ENCODE data around the gene HTT. TPM values are rescaled to one million over a fixed set of nuclear protein-coding genes. Genes with fewer than 3 reads are reported as not detected.

Gene HTT
- polyA plus RNA-seq, 3 donors, result 1.8 to 27.1 (median 3.0) TPM

GRCh38 chr4:3067473-3068001 lies 6.9 kb upstream of the HTT start:
- Histone ChIP-seq H3K9me3 (replicated peaks in 1 of 2; ENCODE audit: control insufficient read depth in 1 of 2, insufficient read depth in 1 of 2, low read length in 2 of 2) (no peaks in the 10 kb centered on the region), H3K27ac (ENCODE audit: low read depth in 1 of 2, low read length in 2 of 2) (no peak overlapping the region), H3K27me3 (ENCODE audit: control insufficient read depth in 2 of 2, insufficient read depth in 2 of 2, low read length in 2 of 2) (no peaks in the 10 kb centered on the region), H2AFZ (ENCODE audit: insufficient read depth, low read depth, low read length, poor library complexity, severe bottlenecking) (no peak overlapping the region), H3K4me1 (ENCODE audit: control insufficient read depth in 1 of 2, insufficient read depth in 2 of 2, low read length in 2 of 2) (peaks cover 6 to 14% of the 10 kb centered on the region in 2 donors), H3K36me3 (replicated peaks in 1 of 2; ENCODE audit: control insufficient read depth in 1 of 2, insufficient read depth in 2 of 2, low read length in 2 of 2) (no peaks in the 10 kb centered on the region), H3K4me3 (replicated peaks in 1 of 3; ENCODE audit: low read depth in 2 of 3, low read length in 3 of 3) (no peak overlapping the region), H4K20me1 (ENCODE audit: insufficient read depth, low read length) (no peaks in the 10 kb centered on the region), H3K9ac (ENCODE audit: insufficient read depth, low read length, poor library complexity, severe bottlenecking) (no peak overlapping the region), H3K4me2 (replicated peaks; ENCODE audit: extremely low read depth, low read length, poor library complexity, severe bottlenecking) (no peak overlapping the region), H3K79me2 (ENCODE audit: insufficient read depth, low read length) (no peaks in the 10 kb centered on the region)
- no peak for TF ChIP-seq CTCF (IDR thresholded peaks at IDR 0.05)
- peaks cover 0 to 10% (median 0%) of the 10 kb centered on the region in 7 donors for H3K9me3 Mint-ChIP-seq
- no peak for DNase-seq
- intact Hi-C loops (cut with micrococcal nuclease), result no loop called here
- peaks cover 17% of the 10 kb centered on the region for H3K4me1 Mint-ChIP-seq
- WGBS (ENCODE audit: insufficient coverage), result 87% methylated on average over 4 of the region's 6 CpGs
- peaks cover 7 to 10% of the 10 kb centered on the region in 2 donors for H3K36me3 Mint-ChIP-seq
- no peak overlapping the region for H3K4me3 Mint-ChIP-seq
- H3K27ac Mint-ChIP-seq, result no peak overlapping the region
- H3K27me3 Mint-ChIP-seq (ENCODE audit: low read depth in 3 of 3), result peaks cover 0 to 9% (median 8%) of the 10 kb centered on the region in 3 donors

- Histone ChIP-seq H3K79me2 (ENCODE audit: insufficient read depth, low read length) (no peaks in the 10 kb centered on the region), H3K4me1 (ENCODE audit: control insufficient read depth in 1 of 2, insufficient read depth in 2 of 2, low read length in 2 of 2) (peaks cover 9 to 13% of the 10 kb centered on the region in 2 donors), H3K36me3 (replicated peaks in 1 of 2; ENCODE audit: control insufficient read depth in 1 of 2, insufficient read depth in 2 of 2, low read length in 2 of 2) (no peaks in the 10 kb centered on the region), H3K4me2 (replicated peaks; ENCODE audit: extremely low read depth, low read length, poor library complexity, severe bottlenecking) (no peak overlapping the region), H3K27me3 (ENCODE audit: control insufficient read depth in 2 of 2, insufficient read depth in 2 of 2, low read length in 2 of 2) (no peaks in the 10 kb centered on the region), H4K20me1 (ENCODE audit: insufficient read depth, low read length) (no peaks in the 10 kb centered on the region), H3K27ac (ENCODE audit: low read depth in 1 of 2, low read length in 2 of 2) (no peak overlapping the region), H2AFZ (ENCODE audit: insufficient read depth, low read depth, low read length, poor library complexity, severe bottlenecking) (no peak overlapping the region), H3K9me3 (replicated peaks in 1 of 2; ENCODE audit: control insufficient read depth in 1 of 2, insufficient read depth in 1 of 2, low read length in 2 of 2) (no peaks in the 10 kb centered on the region), H3K9ac (ENCODE audit: insufficient read depth, low read length, poor library complexity, severe bottlenecking) (no peak overlapping the region), H3K4me3 (replicated peaks in 1 of 3; ENCODE audit: low read depth in 2 of 3, low read length in 3 of 3) (no peak overlapping the region)
- H3K4me1 Mint-ChIP-seq, result peaks cover 8% of the 10 kb centered on the region
- H3K27ac Mint-ChIP-seq, result no peak overlapping the region
- DNase-seq, result no peak
- peaks cover 4 to 9% of the 10 kb centered on the region in 2 donors for H3K36me3 Mint-ChIP-seq
- H3K9me3 Mint-ChIP-seq, result peaks cover 0 to 7% (median 0%) of the 10 kb centered on the region in 7 donors
- TF ChIP-seq CTCF (IDR thresholded peaks at IDR 0.05), result no peak
- WGBS (ENCODE audit: insufficient coverage), result 96% methylated on average over 11 of the region's 16 CpGs
- no peak overlapping the region for H3K4me3 Mint-ChIP-seq
- H3K27me3 Mint-ChIP-seq (ENCODE audit: low read depth in 3 of 3), result peaks cover 0 to 5% (median 3%) of the 10 kb centered on the region in 3 donors
- intact Hi-C loops (cut with micrococcal nuclease), result loop anchor here (10.0 kb wide), 2 partner anchors 225 to 1485 kb away; partner anchors contain the start of gene RGS12 (in 1 of the 2)
Measured at GRCh38 chr4:3069661-3070199, 4.8 kb upstream of the HTT start.
